ENCODE data around the gene RUVBL1. TPM values are rescaled to one million over a fixed set of nuclear protein-coding genes. Genes with fewer than 3 reads are reported as not detected.

RUVBL1 gene
- total RNA-seq, 2 donors from 2014 or later = 81.2 to 91.1 TPM

DNA sequence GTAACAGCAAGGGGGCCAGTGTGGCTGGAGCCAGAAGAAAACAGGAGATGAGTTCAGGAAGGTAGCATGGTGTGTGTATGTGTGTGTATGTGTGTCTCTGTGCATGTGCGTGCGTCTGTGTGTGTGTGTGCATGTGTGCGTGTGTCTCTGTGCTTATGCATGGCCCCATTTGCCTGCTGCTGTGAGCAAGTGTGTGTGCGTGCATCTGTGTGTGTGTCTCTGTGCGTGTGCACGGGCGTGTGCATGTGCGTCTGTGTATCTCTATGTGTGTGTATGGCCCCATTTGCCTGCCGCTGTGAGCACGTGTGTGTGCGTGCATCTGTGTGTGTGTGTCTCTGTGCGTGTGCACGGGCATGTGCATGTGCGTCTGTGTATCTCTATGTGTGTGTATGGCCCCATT is 22.6 kb upstream of the RUVBL1 start:
- DNase-seq = no peak
- Mint-ChIP-seq H3K27ac (no peak overlapping the region), H3K9me3 (no peaks in the 10 kb centered on the region), H3K36me3 (ENCODE audit: low read depth) (no peaks in the 10 kb centered on the region), H3K27me3 (ENCODE audit: insufficient read depth) (peaks cover 33% of the 10 kb centered on the region), H3K4me3 (no peak overlapping the region), H3K4me1 (no peaks in the 10 kb centered on the region)
- Histone ChIP-seq H3K36me3 (ENCODE audit: control insufficient read depth, insufficient read depth, low read length) (no peaks in the 10 kb centered on the region), H3K27ac (ENCODE audit: low read depth, low read length) (no peak overlapping the region), H3K9ac (ENCODE audit: extremely low read depth, low read length, poor library complexity, severe bottlenecking) (no peak overlapping the region), H3K27me3 (ENCODE audit: control insufficient read depth, insufficient read depth, low read length, poor library complexity, severe bottlenecking) (peaks cover 18% of the 10 kb centered on the region), H3K4me3 (ENCODE audit: low read length) (no peak overlapping the region), H3K4me1 (ENCODE audit: control insufficient read depth, insufficient read depth, low read length) (no peaks in the 10 kb centered on the region), H3K9me3 (ENCODE audit: control insufficient read depth, low read length) (no peaks in the 10 kb centered on the region)
- TF ChIP-seq, protein P1, sequence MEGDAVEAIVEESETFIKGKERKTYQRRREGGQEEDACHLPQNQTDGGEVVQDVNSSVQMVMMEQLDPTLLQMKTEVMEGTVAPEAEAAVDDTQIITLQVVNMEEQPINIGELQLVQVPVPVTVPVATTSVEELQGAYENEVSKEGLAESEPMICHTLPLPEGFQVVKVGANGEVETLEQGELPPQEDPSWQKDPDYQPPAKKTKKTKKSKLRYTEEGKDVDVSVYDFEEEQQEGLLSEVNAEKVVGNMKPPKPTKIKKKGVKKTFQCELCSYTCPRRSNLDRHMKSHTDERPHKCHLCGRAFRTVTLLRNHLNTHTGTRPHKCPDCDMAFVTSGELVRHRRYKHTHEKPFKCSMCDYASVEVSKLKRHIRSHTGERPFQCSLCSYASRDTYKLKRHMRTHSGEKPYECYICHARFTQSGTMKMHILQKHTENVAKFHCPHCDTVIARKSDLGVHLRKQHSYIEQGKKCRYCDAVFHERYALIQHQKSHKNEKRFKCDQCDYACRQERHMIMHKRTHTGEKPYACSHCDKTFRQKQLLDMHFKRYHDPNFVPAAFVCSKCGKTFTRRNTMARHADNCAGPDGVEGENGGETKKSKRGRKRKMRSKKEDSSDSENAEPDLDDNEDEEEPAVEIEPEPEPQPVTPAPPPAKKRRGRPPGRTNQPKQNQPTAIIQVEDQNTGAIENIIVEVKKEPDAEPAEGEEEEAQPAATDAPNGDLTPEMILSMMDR (conservative IDR thresholded peaks at IDR 0.05) = no peak
- 94 to 97% methylated on average over 12 to 14 of the region's 14 CpGs for WGBS, 2 experiments (ENCODE audit: insufficient coverage in 1 of 2, insufficient read length in 1 of 2)

DNA sequence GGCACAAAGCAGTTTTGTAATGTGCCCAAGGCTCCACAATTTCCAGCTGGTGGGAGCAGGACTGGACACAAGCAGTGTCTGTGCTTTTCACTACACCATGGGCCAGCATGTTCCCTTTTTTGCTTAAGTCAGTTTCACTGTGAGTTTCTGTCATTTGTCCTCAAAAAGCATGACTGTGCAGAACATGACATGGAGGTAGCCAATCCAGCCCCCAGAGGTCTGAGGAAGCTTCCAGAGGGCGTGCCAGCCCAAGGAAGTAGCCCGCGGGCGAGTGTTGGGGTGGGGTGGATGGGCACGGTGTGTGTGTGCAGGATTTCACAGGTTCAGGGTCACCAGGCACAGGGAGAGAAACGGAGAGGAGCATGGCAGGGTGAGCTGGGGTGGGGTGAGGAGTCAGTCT is 21.7 kb upstream of the RUVBL1 start:
- no peak overlapping the region for H3K9ac ChIP-seq (ENCODE audit: extremely low read depth, low read length, poor library complexity, severe bottlenecking)
- no peaks in the 10 kb centered on the region for H3K4me1 ChIP-seq (ENCODE audit: control insufficient read depth, insufficient read depth, low read length)
- DNase-seq = no peak
- peaks cover 33% of the 10 kb centered on the region for H3K27me3 Mint-ChIP-seq (ENCODE audit: insufficient read depth)
- H3K36me3 Mint-ChIP-seq (ENCODE audit: low read depth) = no peaks in the 10 kb centered on the region
- H3K4me1 Mint-ChIP-seq = no peaks in the 10 kb centered on the region
- 80 to 91% methylated on average over 3 to 6 of the region's 6 CpGs for WGBS, 2 experiments (ENCODE audit: insufficient coverage in 1 of 2, insufficient read length in 1 of 2)
- no peaks in the 10 kb centered on the region for H3K36me3 ChIP-seq (ENCODE audit: control insufficient read depth, insufficient read depth, low read length)
- no peaks in the 10 kb centered on the region for H3K9me3 ChIP-seq (ENCODE audit: control insufficient read depth, low read length)
- H3K9me3 Mint-ChIP-seq = no peaks in the 10 kb centered on the region
- H3K4me3 Mint-ChIP-seq = no peak overlapping the region
- H3K27ac ChIP-seq (ENCODE audit: low read depth, low read length) = no peak overlapping the region
- H3K27ac Mint-ChIP-seq = no peak overlapping the region
- peaks cover 21% of the 10 kb centered on the region for H3K27me3 ChIP-seq (ENCODE audit: control insufficient read depth, insufficient read depth, low read length, poor library complexity, severe bottlenecking)
- TF ChIP-seq, protein P1 (conservative IDR thresholded peaks at IDR 0.05) = no peak
- no peak overlapping the region for H3K4me3 ChIP-seq (ENCODE audit: low read length)

DNA sequence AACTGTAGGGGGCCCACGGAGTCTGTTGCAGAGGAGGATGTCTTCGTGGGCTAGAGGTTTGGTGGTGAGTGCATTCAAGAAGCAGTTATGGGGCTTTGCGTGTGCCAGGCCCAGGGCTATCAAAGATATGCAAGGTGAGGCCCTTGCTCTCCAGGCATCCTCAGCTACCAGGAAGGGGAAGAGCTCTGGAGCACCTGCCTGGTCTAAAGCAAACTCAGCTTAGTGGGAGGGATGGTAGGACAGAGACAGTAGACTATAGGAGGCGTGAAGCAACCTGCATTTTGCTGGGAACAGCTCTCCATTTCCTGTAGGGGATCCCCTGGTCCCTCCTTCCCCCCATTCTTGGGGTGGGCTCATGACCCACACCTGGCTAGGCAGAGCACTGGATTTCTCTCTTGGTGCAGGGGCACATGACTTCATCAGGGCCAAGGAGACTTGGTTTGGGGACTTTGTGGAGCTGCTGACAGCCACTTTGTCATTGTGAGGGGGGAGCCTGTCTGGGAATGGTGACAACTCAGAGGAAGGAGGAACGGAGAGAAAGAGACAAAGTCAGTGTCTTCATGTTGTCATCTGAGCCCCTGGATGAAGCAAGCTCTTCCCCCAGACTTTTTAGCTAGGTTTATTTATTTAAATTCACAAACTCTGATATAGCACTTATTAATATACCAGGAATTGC is 21.0 kb upstream of the RUVBL1 start:
- H3K9ac ChIP-seq (ENCODE audit: extremely low read depth, low read length, poor library complexity, severe bottlenecking) = no peak overlapping the region
- H3K4me1 Mint-ChIP-seq = no peaks in the 10 kb centered on the region
- H3K4me3 ChIP-seq (ENCODE audit: low read length) = no peak overlapping the region
- no peak overlapping the region for H3K4me3 Mint-ChIP-seq
- TF ChIP-seq, protein P1 (conservative IDR thresholded peaks at IDR 0.05) = no peak
- no peaks in the 10 kb centered on the region for H3K9me3 ChIP-seq (ENCODE audit: control insufficient read depth, low read length)
- peaks cover 30% of the 10 kb centered on the region for H3K27me3 Mint-ChIP-seq (ENCODE audit: insufficient read depth)
- no peaks in the 10 kb centered on the region for H3K9me3 Mint-ChIP-seq
- no peaks in the 10 kb centered on the region for H3K36me3 Mint-ChIP-seq (ENCODE audit: low read depth)
- H3K36me3 ChIP-seq (ENCODE audit: control insufficient read depth, insufficient read depth, low read length) = no peaks in the 10 kb centered on the region
- H3K27ac Mint-ChIP-seq = no peak overlapping the region
- WGBS, 2 experiments (ENCODE audit: insufficient coverage in 1 of 2, insufficient read length in 1 of 2) = 42 to 70% methylated on average over 2 to 5 of the region's 5 CpGs
- peaks cover 27% of the 10 kb centered on the region for H3K27me3 ChIP-seq (ENCODE audit: control insufficient read depth, insufficient read depth, low read length, poor library complexity, severe bottlenecking)
- H3K4me1 ChIP-seq (ENCODE audit: control insufficient read depth, insufficient read depth, low read length) = no peaks in the 10 kb centered on the region
- DNase-seq = no peak
- no peak overlapping the region for H3K27ac ChIP-seq (ENCODE audit: low read depth, low read length)

Measured in endodermal cell (in vitro differentiated cells).